Measurements from ENCODE around the gene ZNF730. TPM values are rescaled to one million over a fixed set of nuclear protein-coding genes. Genes with fewer than 3 reads are reported as not detected.
A peak's percentile ranks its signal among the peaks of the same experiment; 100 is the strongest.
"Not testable (repeated sequence)": the region's sequence is repeated elsewhere in the genome, so short reads cannot be mapped to it uniquely, and the experiment has no call there.

The ZNF730 gene
- polyA plus RNA-seq, 1 donor from 2014 or later = 21.3 TPM

DNA sequence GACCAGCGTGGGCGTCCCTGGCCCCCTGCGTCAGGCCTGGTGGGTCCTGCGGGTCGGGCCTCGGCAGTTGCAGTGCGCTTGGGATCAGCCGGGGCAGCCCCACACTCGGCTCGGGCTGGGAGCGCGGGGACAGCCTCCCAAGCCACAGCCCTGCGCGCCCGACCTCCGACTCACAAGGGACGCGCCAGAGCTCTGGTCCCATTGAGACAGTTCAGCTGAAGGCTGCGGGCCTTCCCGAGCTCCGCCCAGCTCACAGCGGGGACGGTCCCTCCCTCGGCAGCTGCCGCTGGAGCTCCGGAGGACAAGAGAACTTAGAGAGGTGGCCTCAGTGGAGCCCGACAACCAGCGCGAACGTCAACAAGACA is 45.7 kb upstream of the ZNF730 start:
- H3K9me3 ChIP-seq (ENCODE audit: low read length) = peaks cover 18% of the 10 kb centered on the region
- no peaks in the 10 kb centered on the region for H3K27me3 ChIP-seq (ENCODE audit: insufficient read depth, low read depth, low read length)
- peaks cover 7% of the 10 kb centered on the region for H3K79me2 ChIP-seq (replicated peaks; ENCODE audit: insufficient read depth, low read length)
- H3K27ac ChIP-seq (ENCODE audit: low read length) = no peak overlapping the region
- no peak overlapping the region for H3K4me3 ChIP-seq (ENCODE audit: low read length)
- H3K9ac ChIP-seq (ENCODE audit: low read length) = no peak overlapping the region
- no peaks in the 10 kb centered on the region for H4K20me1 ChIP-seq (ENCODE audit: insufficient read depth)
- TF ChIP-seq, protein P1, sequence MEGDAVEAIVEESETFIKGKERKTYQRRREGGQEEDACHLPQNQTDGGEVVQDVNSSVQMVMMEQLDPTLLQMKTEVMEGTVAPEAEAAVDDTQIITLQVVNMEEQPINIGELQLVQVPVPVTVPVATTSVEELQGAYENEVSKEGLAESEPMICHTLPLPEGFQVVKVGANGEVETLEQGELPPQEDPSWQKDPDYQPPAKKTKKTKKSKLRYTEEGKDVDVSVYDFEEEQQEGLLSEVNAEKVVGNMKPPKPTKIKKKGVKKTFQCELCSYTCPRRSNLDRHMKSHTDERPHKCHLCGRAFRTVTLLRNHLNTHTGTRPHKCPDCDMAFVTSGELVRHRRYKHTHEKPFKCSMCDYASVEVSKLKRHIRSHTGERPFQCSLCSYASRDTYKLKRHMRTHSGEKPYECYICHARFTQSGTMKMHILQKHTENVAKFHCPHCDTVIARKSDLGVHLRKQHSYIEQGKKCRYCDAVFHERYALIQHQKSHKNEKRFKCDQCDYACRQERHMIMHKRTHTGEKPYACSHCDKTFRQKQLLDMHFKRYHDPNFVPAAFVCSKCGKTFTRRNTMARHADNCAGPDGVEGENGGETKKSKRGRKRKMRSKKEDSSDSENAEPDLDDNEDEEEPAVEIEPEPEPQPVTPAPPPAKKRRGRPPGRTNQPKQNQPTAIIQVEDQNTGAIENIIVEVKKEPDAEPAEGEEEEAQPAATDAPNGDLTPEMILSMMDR (IDR thresholded peaks at IDR 0.05; ENCODE audit: poor library complexity, severe bottlenecking) = no peak
- TF ChIP-seq MXI1 (conservative IDR thresholded peaks at IDR 0.05; ENCODE audit: poor library complexity, severe bottlenecking) (no peak), REST (IDR thresholded peaks at IDR 0.05; ENCODE audit: borderline replicate concordance) (no peak), SMC3 (conservative IDR thresholded peaks at IDR 0.05; ENCODE audit: poor library complexity) (no peak), EP300 (conservative IDR thresholded peaks at IDR 0.05; ENCODE audit: poor library complexity, severe bottlenecking) (no peak), RAD21 (conservative IDR thresholded peaks at IDR 0.05) (no peak), EZH2 (IDR thresholded peaks at IDR 0.05; ENCODE audit: borderline replicate concordance, insufficient read depth, low read length, poor library complexity, severe bottlenecking) (no peak), POLR2AphosphoS5 (IDR thresholded peaks at IDR 0.05) (no peak)
- H2AFZ ChIP-seq (ENCODE audit: low read depth, low read length) = no peak overlapping the region
- H3K9me2 ChIP-seq (ENCODE audit: insufficient read depth, low read length) = no peaks in the 10 kb centered on the region
- H3F3A ChIP-seq (ENCODE audit: insufficient read depth, low read length, poor library complexity, severe bottlenecking) = no peaks in the 10 kb centered on the region
- H3K36me3 ChIP-seq (ENCODE audit: insufficient read depth, low read length) = no peaks in the 10 kb centered on the region
- no peak overlapping the region for H3K4me2 ChIP-seq (ENCODE audit: low read length)

- Histone ChIP-seq H2AFZ (ENCODE audit: low read depth, low read length) (peak overlapping the region; percentile 86), H4K20me1 (ENCODE audit: insufficient read depth) (no peaks in the 10 kb centered on the region), H3K27ac (ENCODE audit: low read length) (peak overlapping the region; percentile 86), H3K4me2 (ENCODE audit: low read length) (peak overlapping the region; percentile 66), H3K4me3 (ENCODE audit: low read length) (peak overlapping the region; percentile 99), H3F3A (ENCODE audit: insufficient read depth, low read length, poor library complexity, severe bottlenecking) (no peaks in the 10 kb centered on the region), H3K36me3 (ENCODE audit: insufficient read depth, low read length) (no peaks in the 10 kb centered on the region), H3K9me3 (ENCODE audit: low read length) (peaks cover 11% of the 10 kb centered on the region), H3K27me3 (ENCODE audit: insufficient read depth, low read depth, low read length) (no peaks in the 10 kb centered on the region), H3K79me2 (replicated peaks; ENCODE audit: insufficient read depth, low read length) (peaks cover 19% of the 10 kb centered on the region), H3K9me2 (ENCODE audit: insufficient read depth, low read length) (no peaks in the 10 kb centered on the region), H3K9ac (ENCODE audit: low read length) (peak overlapping the region; percentile 90)
- TF ChIP-seq POLR2AphosphoS5 (IDR thresholded peaks at IDR 0.05) = peak; percentile 85
- TF ChIP-seq, protein P1 (IDR thresholded peaks at IDR 0.05; ENCODE audit: poor library complexity, severe bottlenecking) = peak; percentile 25
- peak; percentile 67 for TF ChIP-seq MXI1 (conservative IDR thresholded peaks at IDR 0.05; ENCODE audit: poor library complexity, severe bottlenecking)
- TF ChIP-seq SMC3 (conservative IDR thresholded peaks at IDR 0.05; ENCODE audit: poor library complexity) = no peak
- peak; percentile 89 for TF ChIP-seq REST (IDR thresholded peaks at IDR 0.05; ENCODE audit: borderline replicate concordance)
- TF ChIP-seq EZH2 (IDR thresholded peaks at IDR 0.05; ENCODE audit: borderline replicate concordance, insufficient read depth, low read length, poor library complexity, severe bottlenecking) = no peak
- TF ChIP-seq TAF1 (IDR thresholded peaks at IDR 0.05; ENCODE audit: low read depth) = peak; percentile 49
- TF ChIP-seq EP300 (conservative IDR thresholded peaks at IDR 0.05; ENCODE audit: poor library complexity, severe bottlenecking) = no peak
- peak; percentile 22 for TF ChIP-seq RAD21 (conservative IDR thresholded peaks at IDR 0.05)
Measured at GRCh38 chr19:23075031-23075733, 41.6 kb upstream of the ZNF730 start.

DNA sequence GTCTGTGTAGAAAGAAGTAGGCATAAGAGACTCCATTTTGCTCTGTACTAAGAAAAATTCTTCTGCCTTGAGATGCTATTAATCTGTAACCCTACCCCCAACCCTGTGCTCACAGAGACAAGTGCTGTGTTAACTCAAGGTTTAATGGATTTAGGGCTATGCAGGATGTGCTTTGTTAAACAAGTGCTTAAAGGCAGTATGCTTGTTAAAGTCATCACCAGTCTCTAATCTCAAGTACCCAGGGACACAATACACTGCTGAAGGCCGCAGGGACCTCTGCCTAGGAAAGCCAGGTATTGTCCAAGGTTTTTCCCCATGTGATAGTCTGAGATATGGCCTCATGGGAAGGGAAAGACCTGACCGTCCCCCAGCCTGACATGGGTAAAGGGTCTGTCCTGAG is 39.0 kb upstream of the ZNF730 start:
- H3K4me2 ChIP-seq (ENCODE audit: low read length); H3K9me3 ChIP-seq (ENCODE audit: low read length); H4K20me1 ChIP-seq (ENCODE audit: insufficient read depth); H3F3A ChIP-seq (ENCODE audit: insufficient read depth, low read length, poor library complexity, severe bottlenecking); H3K9me2 ChIP-seq (ENCODE audit: insufficient read depth, low read length); H3K27me3 ChIP-seq (ENCODE audit: insufficient read depth, low read depth, low read length); H3K4me3 ChIP-seq (ENCODE audit: low read length); H3K27ac ChIP-seq (ENCODE audit: low read length); H3K36me3 ChIP-seq (ENCODE audit: insufficient read depth, low read length); H3K9ac ChIP-seq (ENCODE audit: low read length); H2AFZ ChIP-seq (ENCODE audit: low read depth, low read length): not testable (repeated sequence)
- H3K79me2 ChIP-seq (replicated peaks; ENCODE audit: insufficient read depth, low read length) = peaks cover 26% of the 10 kb centered on the region

Measured in neural cell (in vitro differentiated cells).